Neural crest cell (in vitro differentiated cells): ENCODE results near the gene MMP11. TPM values are rescaled to one million over a fixed set of nuclear protein-coding genes. Genes with fewer than 3 reads are reported as not detected.

Experiments used
- DNase-seq: peaks from one replicate; pipeline ENCODE4 v3.0.0; 2021; ENCODE audit warnings: low read depth, mixed read lengths, low spot score
- H3K27ac Mint-ChIP-seq: one replicate; pipeline ENCODE4 v1.8.0; 2021; ENCODE audit warnings: mild to moderate bottlenecking, mixed read lengths; ENCODE audit not compliant: unreplicated experiment
- H3K27me3 Mint-ChIP-seq: 2 replicates; pipeline ENCODE4 v1.8.0; 2021; ENCODE audit warnings: low read depth, mild to moderate bottlenecking, mixed read lengths
- H3K36me3 Mint-ChIP-seq: 2 replicates; pipeline ENCODE4 v1.8.0; 2021; ENCODE audit warnings: low read depth, mild to moderate bottlenecking, mixed read lengths
- H3K4me1 Mint-ChIP-seq: 2 replicates; pipeline ENCODE4 v1.8.0; 2021; ENCODE audit warnings: mixed read lengths
- H3K4me3 Mint-ChIP-seq: one replicate; pipeline ENCODE4 v1.8.0; 2021; ENCODE audit warnings: mild to moderate bottlenecking, mixed read lengths
- H3K9me3 Mint-ChIP-seq: 2 replicates; pipeline ENCODE4 v1.8.0; 2021; ENCODE audit warnings: mixed read lengths
- CTCF ChIP-seq: fragments of 200-600 bp; sonication (generic); conservative IDR thresholded peaks from 2 replicates; pipeline ENCODE4 v1.5.0; 2021; ENCODE audit warnings: antibody characterized with exemption, mild to moderate bottlenecking
- total RNA-seq: library from RNA; stranded (reverse); gene quantifications from 2 replicates; pipeline ENCODE4 v1.2.1, GENCODE V29; 2021

Gene MMP11
- total RNA-seq, 1 donor from 2014 or later: 11.2 TPM

DNA sequence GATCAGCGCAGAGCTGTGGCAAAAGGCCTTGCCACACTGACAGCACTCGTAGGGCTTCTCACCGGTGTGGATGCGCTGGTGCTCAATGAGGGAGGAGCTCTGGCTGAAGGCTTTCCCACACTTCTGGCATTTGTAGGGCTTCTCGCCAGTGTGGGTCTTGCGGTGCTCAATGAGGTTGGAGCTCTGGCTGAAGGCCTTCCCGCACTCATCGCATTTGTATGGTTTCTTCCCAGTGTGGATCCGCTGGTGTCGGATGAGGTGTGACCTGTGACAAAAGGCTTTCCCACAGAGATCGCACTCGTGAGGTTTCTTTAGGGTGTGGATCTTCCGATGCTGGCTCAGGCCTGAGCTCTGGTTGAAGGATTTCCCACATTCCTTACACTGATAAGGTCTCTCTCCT is 28.6 kb upstream of the MMP11 start:
- no peaks in the 10 kb centered on the region for H3K9me3 Mint-ChIP-seq
- no peaks in the 10 kb centered on the region for H3K27me3 Mint-ChIP-seq
- peaks cover 4% of the 10 kb centered on the region for H3K4me1 Mint-ChIP-seq
- H3K36me3 Mint-ChIP-seq: peaks cover 18% of the 10 kb centered on the region
- no peak overlapping the region for H3K27ac Mint-ChIP-seq
- no peak for TF ChIP-seq CTCF
- H3K4me3 Mint-ChIP-seq: no peak overlapping the region
- DNase-seq: no peak

DNA sequence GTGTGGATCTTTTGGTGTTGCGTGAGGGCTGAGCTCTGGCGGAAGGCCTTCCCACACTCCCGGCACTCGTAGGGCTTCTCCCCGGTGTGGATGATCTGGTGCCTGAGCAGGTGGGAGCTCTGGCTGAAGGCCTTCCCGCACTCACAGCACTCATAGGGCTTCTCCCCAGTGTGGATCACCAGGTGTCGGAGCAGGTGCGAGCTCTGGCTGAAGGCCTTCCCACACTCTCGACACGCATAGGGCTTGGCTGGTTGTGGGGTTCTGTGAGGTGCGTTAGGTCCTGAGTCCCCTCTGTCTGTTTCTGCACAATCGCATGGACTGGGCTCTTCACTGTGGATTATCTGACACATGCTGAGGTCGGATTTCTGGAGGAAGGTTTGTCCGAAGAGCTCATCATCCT is 28.2 kb upstream of the MMP11 start:
- H3K36me3 Mint-ChIP-seq: peaks cover 18% of the 10 kb centered on the region
- no peak for TF ChIP-seq CTCF
- DNase-seq: no peak
- H3K4me3 Mint-ChIP-seq: no peak overlapping the region
- peaks cover 5% of the 10 kb centered on the region for H3K4me1 Mint-ChIP-seq
- no peaks in the 10 kb centered on the region for H3K9me3 Mint-ChIP-seq
- no peaks in the 10 kb centered on the region for H3K27me3 Mint-ChIP-seq
- H3K27ac Mint-ChIP-seq: no peak overlapping the region

DNA sequence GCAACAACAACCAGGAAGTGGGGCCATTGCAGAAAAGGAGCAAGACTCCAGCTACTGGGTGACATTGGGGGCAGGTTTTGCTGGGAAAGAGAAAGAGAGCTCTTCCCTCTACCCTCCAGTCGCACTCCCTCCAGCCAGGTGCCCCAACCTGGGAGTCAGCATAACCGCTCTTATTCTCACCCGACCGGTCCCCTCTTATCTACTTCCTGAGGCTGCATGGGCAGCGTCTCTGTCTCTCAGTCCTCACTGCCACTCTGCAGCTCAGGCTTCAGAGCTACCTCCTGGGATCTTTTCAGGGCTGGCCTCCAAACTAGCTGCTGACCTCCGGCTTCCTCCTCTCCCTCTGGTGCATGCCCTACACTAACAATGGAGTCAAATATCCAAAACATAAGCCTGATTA is 26.9 kb upstream of the MMP11 start:
- peak overlapping the region; percentile 15 for H3K4me3 Mint-ChIP-seq
- H3K4me1 Mint-ChIP-seq: peaks cover 17% of the 10 kb centered on the region
- no peak overlapping the region for H3K27ac Mint-ChIP-seq
- H3K36me3 Mint-ChIP-seq: peaks cover 18% of the 10 kb centered on the region
- DNase-seq: no peak
- TF ChIP-seq CTCF: no peak
- H3K27me3 Mint-ChIP-seq: no peaks in the 10 kb centered on the region
- no peaks in the 10 kb centered on the region for H3K9me3 Mint-ChIP-seq

- Mint-ChIP-seq H3K36me3 (peaks cover 7% of the 10 kb centered on the region), H3K27me3 (no peaks in the 10 kb centered on the region), H3K4me1 (peaks cover 21% of the 10 kb centered on the region), H3K4me3 (peak overlapping the region; percentile 89), H3K27ac (no peak overlapping the region), H3K9me3 (no peaks in the 10 kb centered on the region)
- DNase-seq: no peak
- no peak for TF ChIP-seq CTCF
Measured at GRCh38 chr22:23749841-23750301, 22.8 kb upstream of the MMP11 start.

DNA sequence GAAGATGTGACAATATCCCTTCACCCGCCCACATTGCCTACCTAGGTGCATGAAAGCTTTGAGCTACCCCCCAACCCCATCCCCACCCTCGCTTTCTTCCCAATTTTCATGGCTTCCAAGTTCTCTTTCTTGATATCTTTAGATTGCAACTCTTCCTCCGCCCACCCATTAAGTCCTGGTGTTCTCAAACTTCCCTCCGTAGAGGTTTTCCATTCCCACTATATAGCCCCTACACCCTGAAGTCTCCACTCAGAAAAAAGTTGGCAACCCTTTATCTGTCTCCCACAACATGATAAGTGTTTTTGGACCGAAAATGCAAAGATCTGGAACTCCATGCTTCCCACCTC is 22.3 kb upstream of the MMP11 start:
- no peak for TF ChIP-seq CTCF
- H3K27me3 Mint-ChIP-seq: no peaks in the 10 kb centered on the region
- no peak for DNase-seq
- H3K9me3 Mint-ChIP-seq: no peaks in the 10 kb centered on the region
- H3K4me1 Mint-ChIP-seq: peaks cover 21% of the 10 kb centered on the region
- H3K36me3 Mint-ChIP-seq: peaks cover 2% of the 10 kb centered on the region
- no peak overlapping the region for H3K27ac Mint-ChIP-seq
- peak overlapping the region; percentile 89 for H3K4me3 Mint-ChIP-seq
